HCT116 (cell line): Measurements from ENCODE around the gene SLC15A3. TPM values are rescaled to one million over a fixed set of nuclear protein-coding genes. Genes with fewer than 3 reads are reported as not detected.

Experiments
- ATAC-seq: fragments of 200-7000 bp; cut with Tn5 transposase; 2 replicates; pipeline ENCODE4 v1.9.1; 2020; ENCODE audit warnings: mild to moderate bottlenecking, moderate library complexity
- BruUV-seq: library from RNA; stranded (reverse); fragments of 400-500 nt; replicated peaks from 2 replicates; lab custom pipeline; 2021; lab: Mats Ljungman, UMichigan
- CTCF ChIA-PET: fragments of 300-600 bp; sonication (Branson Sonifier 250); formaldehyde crosslinking; loops from one replicate; lab custom pipeline; 2021; ENCODE audit warnings: antibody characterized with exemption; lab: Charles Lee
- POLR2A ChIA-PET: fragments of 300-600, 350-600 bp; sonication (Branson Sonifier 250); formaldehyde crosslinking; loops from one replicate; lab custom pipeline; 2021; ENCODE audit warnings: antibody characterized with exemption; lab: Charles Lee
- RAD21 ChIA-PET, 2 experiments: fragments of 300-600 bp; sonication (Branson Sonifier 250); formaldehyde crosslinking; loops; one replicate each; lab custom pipeline; 2023; ENCODE audit warnings: low total read pairs in 2 of 2; ENCODE audit not compliant: uncharacterized antibody in 2 of 2, unreplicated experiment in 2 of 2, low non-redundant PET in 1 of 2; lab: Charles Lee
- DNase-seq: peaks from one replicate; pipeline ENCODE4 v3.0.0-alpha.2; 2010; ENCODE audit warnings: low read depth, low spot score
- H2AFZ ChIP-seq: fragments of 200-600 bp; shearing (Covaris generic), sonication (generic); 2 replicates; pipeline ENCODE4 v1.6.1; 2017; ENCODE audit warnings: low read depth, mixed run types, mixed read lengths, antibody characterized with exemption, low read length; ENCODE audit not compliant: poor library complexity, severe bottlenecking
- H3K27ac ChIP-seq: 2 replicates; pipeline ENCODE4 v1.5.1; 2012; ENCODE audit warnings: low read depth, low read length
- H3K27me3 ChIP-seq: fragments of 200-600 bp; sonication (generic); 2 replicates; pipeline ENCODE4 v1.6.1; 2016; ENCODE audit warnings: mixed run types, low read length, mixed read lengths; ENCODE audit not compliant: insufficient read depth
- H3K36me3 ChIP-seq, 2 experiments: fragments of 200-500 bp in 1 of 2; fragments of 200-600 bp in 1 of 2; sonication (Bioruptor generic) in 1 of 2; sonication (generic) in 1 of 2; 2 replicates each; pipeline versions ENCODE4 v1.5.1 to v1.6.1; 2014 to 2016; ENCODE audit warnings: low read length in 2 of 2, inconsistent platforms in 1 of 2, mixed read lengths in 1 of 2, mixed run types in 1 of 2; ENCODE audit not compliant: insufficient read depth in 2 of 2, control insufficient read depth in 1 of 2
- H3K4me1 ChIP-seq, 2 experiments: fragments of 200-600 bp in 1 of 2; sonication (generic) in 1 of 2; 2 replicates each; pipeline versions ENCODE4 v1.5.1 to v1.6.1; 2012 to 2017; ENCODE audit warnings: low read length in 2 of 2, inconsistent platforms in 1 of 2, mild to moderate bottlenecking in 1 of 2, mixed read lengths in 1 of 2, mixed run types in 1 of 2, moderate library complexity in 1 of 2; ENCODE audit not compliant: insufficient read depth in 2 of 2, control insufficient read depth in 1 of 2
- H3K4me2 ChIP-seq: fragments of 200-600 bp; sonication (generic); 2 replicates; pipeline ENCODE4 v1.6.1; 2017; ENCODE audit warnings: mixed run types, low read length, mixed read lengths
- H3K4me3 ChIP-seq, 2 experiments: fragments of 200-600 bp in 1 of 2; sonication (generic) in 1 of 2; replicated peaks in 1 of 2; 2 replicates each; pipeline ENCODE4 v1.5.1; 2011 to 2016; ENCODE audit warnings: low read length in 2 of 2, control low read depth in 1 of 2, low read depth in 1 of 2, mild to moderate bottlenecking in 1 of 2, mixed read lengths in 1 of 2, mixed run types in 1 of 2
- H3K79me2 ChIP-seq: fragments of 200-600 bp; sonication (generic); 2 replicates; pipeline ENCODE4 v1.6.1; 2017; ENCODE audit warnings: mild to moderate bottlenecking, mixed run types, low read length, moderate library complexity, mixed read lengths; ENCODE audit not compliant: insufficient read depth
- H3K9ac ChIP-seq: fragments of 200-600 bp; sonication (generic); 2 replicates; pipeline ENCODE4 v1.6.1; 2016; ENCODE audit warnings: low read length, mixed read lengths
- H3K9me2 ChIP-seq: fragments of 200-600 bp; sonication (generic), shearing (Covaris generic); 2 replicates; pipeline ENCODE4 v1.6.1; 2017; ENCODE audit warnings: mixed run types, mild to moderate bottlenecking, moderate library complexity; ENCODE audit not compliant: insufficient read depth
- H3K9me3 ChIP-seq, 2 experiments: fragments of 200-500 bp in 1 of 2; fragments of 200-600 bp in 1 of 2; sonication (Bioruptor generic) in 1 of 2; sonication (generic) in 1 of 2; 2 replicates each; pipeline ENCODE4 v1.6.1; 2014 to 2017; ENCODE audit warnings: low read length in 2 of 2, mixed read lengths in 2 of 2, inconsistent platforms in 1 of 2, low read depth in 1 of 2, mild to moderate bottlenecking in 1 of 2, mixed run types in 1 of 2, moderate library complexity in 1 of 2; ENCODE audit not compliant: control insufficient read depth in 1 of 2, insufficient read depth in 1 of 2
- H4K20me1 ChIP-seq: fragments of 200-600 bp; sonication (generic), shearing (Covaris generic); 2 replicates; pipeline ENCODE4 v1.6.1; 2017; ENCODE audit warnings: mixed run types, mild to moderate bottlenecking, moderate library complexity; ENCODE audit not compliant: insufficient read depth
- EGR1 ChIP-seq: IDR thresholded peaks from 2 replicates; pipeline ENCODE4 v1.6.1; 2012; ENCODE audit warnings: low read depth
- ELF1 ChIP-seq: IDR thresholded peaks from 2 replicates; pipeline ENCODE4 v1.6.1; 2012; ENCODE audit warnings: low read depth, borderline replicate concordance
- EZH2phosphoT487 ChIP-seq: fragments of 200-600 bp; IDR thresholded peaks from 2 replicates; pipeline ENCODE4 v1.6.1; 2018; ENCODE audit warnings: antibody characterized with exemption, borderline replicate concordance
- FOSL1 ChIP-seq: IDR thresholded peaks from 2 replicates; pipeline ENCODE4 v1.6.1; 2012; ENCODE audit warnings: low read depth
- POLR2AphosphoS5 ChIP-seq: IDR thresholded peaks from 2 replicates; pipeline ENCODE4 v1.6.1; 2011; ENCODE audit warnings: mild to moderate bottlenecking, low read depth, low read length, moderate library complexity
- RAD21 ChIP-seq: IDR thresholded peaks from 2 replicates; pipeline ENCODE4 v1.6.1; 2012; ENCODE audit warnings: low read depth, mild to moderate bottlenecking
- REST ChIP-seq: IDR thresholded peaks from 2 replicates; pipeline ENCODE4 v1.6.1; 2012; ENCODE audit warnings: low read depth
- SIN3A ChIP-seq: IDR thresholded peaks from 2 replicates; pipeline ENCODE4 v1.6.1; 2012; ENCODE audit warnings: low read depth
- SP1 ChIP-seq: IDR thresholded peaks from 2 replicates; pipeline ENCODE4 v1.6.1; 2012; ENCODE audit warnings: low read depth
- SRF ChIP-seq: IDR thresholded peaks from 2 replicates; pipeline ENCODE4 v1.6.1; 2012; ENCODE audit warnings: low read depth
- ZBTB33 ChIP-seq: IDR thresholded peaks from 2 replicates; pipeline ENCODE4 v1.6.1; 2011; ENCODE audit warnings: mild to moderate bottlenecking, low read length, moderate library complexity; ENCODE audit not compliant: insufficient replicate concordance; ENCODE audit errors: extremely low read depth
- ZNF274 ChIP-seq: fragments of 200-500 bp; sonication (Bioruptor generic); IDR thresholded peaks from 2 replicates; pipeline ENCODE4 v1.6.1; 2014; ENCODE audit warnings: mild to moderate bottlenecking, low read depth, low read length, inconsistent platforms
- intact Hi-C: fragments of 100-400 bp; cut with micrococcal nuclease; formaldehyde crosslinking; loops from 2 replicates; pipeline ENCODE4 v1.10.0; 2022
- total RNA-seq: library from RNA; stranded (reverse); gene quantifications from one replicate; pipeline ENCODE4 v1.2.1, GENCODE V29; 2021; ENCODE audit not compliant: unreplicated experiment
- TF ChIP-seq, protein P1 (sequence below), 3 experiments: fragments of 200-600 bp in 1 of 3; sonication (generic) in 1 of 3; IDR thresholded peaks in 2 of 3; conservative IDR thresholded peaks in 1 of 3; 2 replicates each; pipeline ENCODE4 v1.5.1; 2012 to 2017; ENCODE audit warnings: low read depth in 2 of 3, low read length in 2 of 3, antibody characterized with exemption in 1 of 3, borderline replicate concordance in 1 of 3, control low read depth in 1 of 3, mild to moderate bottlenecking in 1 of 3, mixed read lengths in 1 of 3, mixed run types in 1 of 3, moderate library complexity in 1 of 3; ENCODE audit not compliant: insufficient read depth in 1 of 3
- TF ChIP-seq, protein P2 (sequence below): IDR thresholded peaks from 2 replicates; pipeline ENCODE4 v1.6.1; 2012

SLC15A3 gene
- total RNA-seq, 1 experiment from 2014 or later, result not detected

- no peak for TF ChIP-seq REST
- no peak for TF ChIP-seq SIN3A
- TF ChIP-seq POLR2AphosphoS5, result no peak
- TF ChIP-seq EZH2phosphoT487, result no peak
- TF ChIP-seq ELF1, result no peak
- no peak for TF ChIP-seq FOSL1
- TF ChIP-seq, all 23 proteins: peak for 0
Measured at GRCh38 chr11:60899977-60900376, 52.0 kb downstream of the SLC15A3 start (continued).

DNA sequence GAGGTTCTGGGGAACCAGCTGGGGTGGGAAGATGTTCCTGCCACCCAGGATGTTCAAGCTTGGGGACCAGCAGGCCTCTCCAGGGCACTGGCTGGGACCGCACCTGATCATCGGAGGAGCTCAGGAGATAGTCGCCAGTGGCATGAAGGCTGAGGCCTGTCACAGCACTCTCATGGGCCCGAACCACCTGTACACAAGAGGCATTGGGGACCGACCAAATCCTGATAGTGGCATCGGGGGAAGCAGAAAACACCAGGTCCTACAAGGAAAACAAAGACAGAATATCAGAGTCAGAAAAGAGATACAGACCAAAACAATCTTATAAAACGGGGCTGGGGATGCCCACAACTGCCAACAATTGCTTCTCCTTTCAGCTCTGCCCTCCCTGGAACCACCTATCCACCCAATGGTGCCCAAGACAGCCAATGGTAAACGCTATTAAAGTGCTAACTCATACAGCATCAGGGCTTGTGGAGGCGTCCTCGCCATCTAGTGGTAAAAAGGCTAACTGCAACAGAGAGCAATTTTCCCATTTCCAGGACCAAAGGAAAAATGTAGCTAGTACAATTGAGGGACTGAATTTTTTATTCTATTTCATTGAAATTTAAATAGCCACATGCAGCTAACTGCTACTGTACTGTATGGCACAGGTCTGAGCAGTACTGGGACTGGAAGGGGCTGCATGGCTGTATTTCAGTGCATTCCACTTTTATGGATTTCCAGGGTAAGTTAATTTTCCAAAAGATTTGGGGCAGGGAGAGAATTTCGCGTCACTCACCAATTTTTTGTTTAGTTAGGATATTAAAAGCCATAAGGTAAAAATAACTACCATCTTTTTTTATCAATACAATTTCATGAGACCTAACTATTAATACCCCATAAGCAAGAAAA lies 52.7 kb downstream of the SLC15A3 start:
- no TSS peak for BruUV-seq
- Histone ChIP-seq H4K20me1 (peaks cover 7% of the 10 kb centered on the region), H3K9me2 (no peaks in the 10 kb centered on the region), H3K4me3 (no peak overlapping the region), H3K9ac (no peak overlapping the region), H3K27ac (no peak overlapping the region; the same call in 1 of the 2 replicates), H3K36me3 (peaks cover 65 to 78% of the 10 kb centered on the region in 2 experiments), H3K27me3 (no peaks in the 10 kb centered on the region), H3K79me2 (peaks cover 36% of the 10 kb centered on the region), H2AFZ (no peak overlapping the region), H3K4me2 (no peak overlapping the region), H3K4me1 (peaks cover 0 to 3% of the 10 kb centered on the region in 2 experiments; a peak in 1 of 4 replicates), H3K9me3 (no peaks in the 10 kb centered on the region)
- ChIA-PET CTCF (interaction anchor here (0.6 to 2.1 kb wide), 25 partner anchors 8 to 289 kb away, joined by 3 to 38 read pairs (median 4); partner anchors contain the start of genes TMEM109 and TMEM132A), RAD21 (interaction anchor here in 1 of 2 experiments (1.8 kb wide), 1 partner anchor 68 kb away, joined by 7 read pairs; no protein-coding TSS in a partner anchor), POLR2A (interaction anchor here (0.9 kb wide), 1 partner anchor 68 kb away, joined by 3 read pairs; no protein-coding TSS in a partner anchor)
- intact Hi-C loops, result loop anchor here (1.0 kb wide), 1 partner anchor 68 kb away; no protein-coding TSS in a partner anchor
- ATAC-seq (peak; percentile 95), DNase-seq (peak; percentile 51)
- TF ChIP-seq EGR1 (no peak), RAD21 (peak; percentile 52; the same call in 1 of the 2 replicates), ZNF274 (no peak), ZBTB33 (no peak), SP1 (no peak), EZH2phosphoT487 (no peak), POLR2AphosphoS5 (no peak), SRF (0 out of 2 replicates have a peak, but pooled peaks have one; percentile 15), FOSL1 (no peak)
- TF ChIP-seq, protein P1, sequence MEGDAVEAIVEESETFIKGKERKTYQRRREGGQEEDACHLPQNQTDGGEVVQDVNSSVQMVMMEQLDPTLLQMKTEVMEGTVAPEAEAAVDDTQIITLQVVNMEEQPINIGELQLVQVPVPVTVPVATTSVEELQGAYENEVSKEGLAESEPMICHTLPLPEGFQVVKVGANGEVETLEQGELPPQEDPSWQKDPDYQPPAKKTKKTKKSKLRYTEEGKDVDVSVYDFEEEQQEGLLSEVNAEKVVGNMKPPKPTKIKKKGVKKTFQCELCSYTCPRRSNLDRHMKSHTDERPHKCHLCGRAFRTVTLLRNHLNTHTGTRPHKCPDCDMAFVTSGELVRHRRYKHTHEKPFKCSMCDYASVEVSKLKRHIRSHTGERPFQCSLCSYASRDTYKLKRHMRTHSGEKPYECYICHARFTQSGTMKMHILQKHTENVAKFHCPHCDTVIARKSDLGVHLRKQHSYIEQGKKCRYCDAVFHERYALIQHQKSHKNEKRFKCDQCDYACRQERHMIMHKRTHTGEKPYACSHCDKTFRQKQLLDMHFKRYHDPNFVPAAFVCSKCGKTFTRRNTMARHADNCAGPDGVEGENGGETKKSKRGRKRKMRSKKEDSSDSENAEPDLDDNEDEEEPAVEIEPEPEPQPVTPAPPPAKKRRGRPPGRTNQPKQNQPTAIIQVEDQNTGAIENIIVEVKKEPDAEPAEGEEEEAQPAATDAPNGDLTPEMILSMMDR (IDR thresholded peaks at IDR 0.05 in 2 of 3, conservative IDR thresholded peaks at IDR 0.05 in 1 of 3; ENCODE audit: borderline replicate concordance in 1 of 3, insufficient read depth in 1 of 3, low read depth in 2 of 3, low read length in 2 of 3), result peak; percentile 67 to 93 (median 93); a peak in 5 of 6 replicates
- TF ChIP-seq, protein P2, sequence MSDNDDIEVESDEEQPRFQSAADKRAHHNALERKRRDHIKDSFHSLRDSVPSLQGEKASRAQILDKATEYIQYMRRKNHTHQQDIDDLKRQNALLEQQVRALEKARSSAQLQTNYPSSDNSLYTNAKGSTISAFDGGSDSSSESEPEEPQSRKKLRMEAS, result no peak
